ENCODE data around the gene ABHD18. TPM values are rescaled to one million over a fixed set of nuclear protein-coding genes. Genes with fewer than 3 reads are reported as not detected.

ABHD18 gene
- polyA plus RNA-seq, 1 of the 3 experiments (the other 2 are of a cell fraction) = 2.0 TPM

DNA sequence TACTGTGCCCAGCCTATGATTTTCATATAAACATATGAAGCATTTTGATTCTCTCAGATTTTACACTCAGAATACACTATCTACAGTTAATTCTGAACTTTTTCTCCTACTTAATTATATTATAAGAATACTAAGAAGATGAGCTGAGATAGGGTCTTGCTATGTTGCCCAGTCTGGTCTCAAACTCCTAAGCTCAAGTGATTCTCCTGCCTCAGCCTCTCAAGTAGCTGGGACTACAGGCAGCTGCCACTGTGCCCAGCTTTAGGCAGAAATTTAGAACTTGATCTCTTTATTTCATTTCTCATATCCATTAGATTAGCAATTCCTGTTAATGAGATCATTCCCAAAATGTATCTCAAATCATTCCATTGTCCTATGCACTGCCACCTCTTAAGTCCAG lies 91.2 kb downstream of the ABHD18 start:
- no peak overlapping the region for H2AFZ ChIP-seq (ENCODE audit: low read depth)
- no peak overlapping the region for H3K4me3 ChIP-seq (ENCODE audit: low read depth in 2 of 2, low read length in 1 of 2)
- H3K79me2 ChIP-seq (ENCODE audit: insufficient read depth) = no peaks in the 10 kb centered on the region
- no peaks in the 10 kb centered on the region for H3K36me3 ChIP-seq (replicated peaks in 1 of 2; ENCODE audit: control insufficient read depth in 1 of 2, insufficient read depth in 2 of 2, low read length in 1 of 2)
- POLR2A ChIA-PET = no interaction called here
- CTCF ChIA-PET = no interaction called here
- no peaks in the 10 kb centered on the region for H4K20me1 ChIP-seq (ENCODE audit: insufficient read depth)
- no peak overlapping the region for H3K9ac ChIP-seq
- no peak overlapping the region for H3K4me2 ChIP-seq
- no peaks in the 10 kb centered on the region for H3K9me3 ChIP-seq
- DNase-seq = no peak
- no peaks in the 10 kb centered on the region for H3K27me3 ChIP-seq (ENCODE audit: insufficient read depth)
- no peak overlapping the region for H3K27ac ChIP-seq (ENCODE audit: low read depth in 2 of 2, low read length in 1 of 2)
- no peaks in the 10 kb centered on the region; a peak in 1 of 4 replicates for H3K4me1 ChIP-seq (ENCODE audit: control insufficient read depth in 1 of 2, insufficient read depth in 2 of 2, low read depth in 1 of 2, low read length in 1 of 2)
- H3K9me2 ChIP-seq = no peaks in the 10 kb centered on the region
- TF ChIP-seq RFX5 (IDR thresholded peaks at IDR 0.05; ENCODE audit: low read length) (no peak), POLR2AphosphoS5 (IDR thresholded peaks at IDR 0.05; ENCODE audit: low read depth, low read length) (no peak), YY1 (IDR thresholded peaks at IDR 0.05; ENCODE audit: low read depth) (no peak), RAD21 (IDR thresholded peaks at IDR 0.05; ENCODE audit: low read length) (no peak), SIN3A (IDR thresholded peaks at IDR 0.05; ENCODE audit: borderline replicate concordance, low read depth, low read length) (no peak), FOXM1 (IDR thresholded peaks at IDR 0.05; ENCODE audit: low read depth) (no peak), EZH2phosphoT487 (IDR thresholded peaks at IDR 0.05; ENCODE audit: borderline replicate concordance, low read depth) (no peak), SMC3 (IDR thresholded peaks at IDR 0.05; ENCODE audit: low read depth, low read length) (no peak), TEAD4 (IDR thresholded peaks at IDR 0.05; ENCODE audit: borderline replicate concordance, insufficient read depth) (no peak), EP300 (IDR thresholded peaks at IDR 0.05; ENCODE audit: borderline replicate concordance in 1 of 2, low read depth in 1 of 2, low read length in 1 of 2) (no peak), MXI1 (IDR thresholded peaks at IDR 0.05; ENCODE audit: low read depth, low read length) (no peak), RXRA (IDR thresholded peaks at IDR 0.05; ENCODE audit: borderline replicate concordance, low read depth) (no peak), JUND (IDR thresholded peaks at IDR 0.05) (no peak)
- TF ChIP-seq, protein P1, sequence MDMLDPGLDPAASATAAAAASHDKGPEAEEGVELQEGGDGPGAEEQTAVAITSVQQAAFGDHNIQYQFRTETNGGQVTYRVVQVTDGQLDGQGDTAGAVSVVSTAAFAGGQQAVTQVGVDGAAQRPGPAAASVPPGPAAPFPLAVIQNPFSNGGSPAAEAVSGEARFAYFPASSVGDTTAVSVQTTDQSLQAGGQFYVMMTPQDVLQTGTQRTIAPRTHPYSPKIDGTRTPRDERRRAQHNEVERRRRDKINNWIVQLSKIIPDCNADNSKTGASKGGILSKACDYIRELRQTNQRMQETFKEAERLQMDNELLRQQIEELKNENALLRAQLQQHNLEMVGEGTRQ (IDR thresholded peaks at IDR 0.05; ENCODE audit: borderline replicate concordance, low read depth, low read length) = no peak
- TF ChIP-seq, protein P2, sequence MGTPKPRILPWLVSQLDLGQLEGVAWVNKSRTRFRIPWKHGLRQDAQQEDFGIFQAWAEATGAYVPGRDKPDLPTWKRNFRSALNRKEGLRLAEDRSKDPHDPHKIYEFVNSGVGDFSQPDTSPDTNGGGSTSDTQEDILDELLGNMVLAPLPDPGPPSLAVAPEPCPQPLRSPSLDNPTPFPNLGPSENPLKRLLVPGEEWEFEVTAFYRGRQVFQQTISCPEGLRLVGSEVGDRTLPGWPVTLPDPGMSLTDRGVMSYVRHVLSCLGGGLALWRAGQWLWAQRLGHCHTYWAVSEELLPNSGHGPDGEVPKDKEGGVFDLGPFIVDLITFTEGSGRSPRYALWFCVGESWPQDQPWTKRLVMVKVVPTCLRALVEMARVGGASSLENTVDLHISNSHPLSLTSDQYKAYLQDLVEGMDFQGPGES (IDR thresholded peaks at IDR 0.05; ENCODE audit: low read depth, low read length) = no peak
- TF ChIP-seq, protein P3, sequence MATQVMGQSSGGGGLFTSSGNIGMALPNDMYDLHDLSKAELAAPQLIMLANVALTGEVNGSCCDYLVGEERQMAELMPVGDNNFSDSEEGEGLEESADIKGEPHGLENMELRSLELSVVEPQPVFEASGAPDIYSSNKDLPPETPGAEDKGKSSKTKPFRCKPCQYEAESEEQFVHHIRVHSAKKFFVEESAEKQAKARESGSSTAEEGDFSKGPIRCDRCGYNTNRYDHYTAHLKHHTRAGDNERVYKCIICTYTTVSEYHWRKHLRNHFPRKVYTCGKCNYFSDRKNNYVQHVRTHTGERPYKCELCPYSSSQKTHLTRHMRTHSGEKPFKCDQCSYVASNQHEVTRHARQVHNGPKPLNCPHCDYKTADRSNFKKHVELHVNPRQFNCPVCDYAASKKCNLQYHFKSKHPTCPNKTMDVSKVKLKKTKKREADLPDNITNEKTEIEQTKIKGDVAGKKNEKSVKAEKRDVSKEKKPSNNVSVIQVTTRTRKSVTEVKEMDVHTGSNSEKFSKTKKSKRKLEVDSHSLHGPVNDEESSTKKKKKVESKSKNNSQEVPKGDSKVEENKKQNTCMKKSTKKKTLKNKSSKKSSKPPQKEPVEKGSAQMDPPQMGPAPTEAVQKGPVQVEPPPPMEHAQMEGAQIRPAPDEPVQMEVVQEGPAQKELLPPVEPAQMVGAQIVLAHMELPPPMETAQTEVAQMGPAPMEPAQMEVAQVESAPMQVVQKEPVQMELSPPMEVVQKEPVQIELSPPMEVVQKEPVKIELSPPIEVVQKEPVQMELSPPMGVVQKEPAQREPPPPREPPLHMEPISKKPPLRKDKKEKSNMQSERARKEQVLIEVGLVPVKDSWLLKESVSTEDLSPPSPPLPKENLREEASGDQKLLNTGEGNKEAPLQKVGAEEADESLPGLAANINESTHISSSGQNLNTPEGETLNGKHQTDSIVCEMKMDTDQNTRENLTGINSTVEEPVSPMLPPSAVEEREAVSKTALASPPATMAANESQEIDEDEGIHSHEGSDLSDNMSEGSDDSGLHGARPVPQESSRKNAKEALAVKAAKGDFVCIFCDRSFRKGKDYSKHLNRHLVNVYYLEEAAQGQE (IDR thresholded peaks at IDR 0.05; ENCODE audit: low read depth, low read length) = no peak
- TF ChIP-seq, protein P4, sequence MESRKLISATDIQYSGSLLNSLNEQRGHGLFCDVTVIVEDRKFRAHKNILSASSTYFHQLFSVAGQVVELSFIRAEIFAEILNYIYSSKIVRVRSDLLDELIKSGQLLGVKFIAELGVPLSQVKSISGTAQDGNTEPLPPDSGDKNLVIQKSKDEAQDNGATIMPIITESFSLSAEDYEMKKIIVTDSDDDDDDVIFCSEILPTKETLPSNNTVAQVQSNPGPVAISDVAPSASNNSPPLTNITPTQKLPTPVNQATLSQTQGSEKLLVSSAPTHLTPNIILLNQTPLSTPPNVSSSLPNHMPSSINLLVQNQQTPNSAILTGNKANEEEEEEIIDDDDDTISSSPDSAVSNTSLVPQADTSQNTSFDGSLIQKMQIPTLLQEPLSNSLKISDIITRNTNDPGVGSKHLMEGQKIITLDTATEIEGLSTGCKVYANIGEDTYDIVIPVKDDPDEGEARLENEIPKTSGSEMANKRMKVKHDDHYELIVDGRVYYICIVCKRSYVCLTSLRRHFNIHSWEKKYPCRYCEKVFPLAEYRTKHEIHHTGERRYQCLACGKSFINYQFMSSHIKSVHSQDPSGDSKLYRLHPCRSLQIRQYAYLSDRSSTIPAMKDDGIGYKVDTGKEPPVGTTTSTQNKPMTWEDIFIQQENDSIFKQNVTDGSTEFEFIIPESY (IDR thresholded peaks at IDR 0.05; ENCODE audit: borderline replicate concordance, low read depth) = no peak
- TF ChIP-seq, protein P5, sequence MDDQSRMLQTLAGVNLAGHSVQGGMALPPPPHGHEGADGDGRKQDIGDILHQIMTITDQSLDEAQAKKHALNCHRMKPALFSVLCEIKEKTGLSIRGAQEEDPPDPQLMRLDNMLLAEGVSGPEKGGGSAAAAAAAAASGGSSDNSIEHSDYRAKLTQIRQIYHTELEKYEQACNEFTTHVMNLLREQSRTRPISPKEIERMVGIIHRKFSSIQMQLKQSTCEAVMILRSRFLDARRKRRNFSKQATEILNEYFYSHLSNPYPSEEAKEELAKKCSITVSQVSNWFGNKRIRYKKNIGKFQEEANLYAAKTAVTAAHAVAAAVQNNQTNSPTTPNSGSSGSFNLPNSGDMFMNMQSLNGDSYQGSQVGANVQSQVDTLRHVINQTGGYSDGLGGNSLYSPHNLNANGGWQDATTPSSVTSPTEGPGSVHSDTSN (IDR thresholded peaks at IDR 0.05) = no peak
- H3F3A ChIP-seq (replicated peaks; ENCODE audit: insufficient read depth) = peaks cover 5% of the 10 kb centered on the region
